HEK293T (cell line): Measurements from ENCODE around the gene BPIFB4.
"Not testable (repeated sequence)": the region's sequence is repeated elsewhere in the genome, so short reads cannot be mapped to it uniquely, and the experiment has no call there.

Experiments
- CTCF ChIA-PET: fragments of 350-600 bp; formaldehyde crosslinking; extraction: SDS; loops from one replicate; lab custom pipeline; 2021; ENCODE audit warnings: antibody characterized with exemption, inconsistent platforms; lab: Yijun Ruan, JAX
- POLR2A ChIA-PET: fragments of 350-600 bp; formaldehyde crosslinking; extraction: SDS; loops from one replicate; lab custom pipeline; 2020; ENCODE audit warnings: antibody characterized with exemption, inconsistent platforms; lab: Yijun Ruan, JAX
- DNase-seq: peaks from one replicate; pipeline ENCODE4 v3.0.0; 2012; ENCODE audit warnings: mixed read lengths; ENCODE audit errors: extremely low spot score
- ARNT ChIP-seq: fragments of 450-650 bp; IDR thresholded peaks from 2 replicates; pipeline ENCODE4 v1.6.1; 2017; ENCODE audit warnings: mild to moderate bottlenecking
- BHLHE40 ChIP-seq: fragments of 450-650 bp; IDR thresholded peaks from 2 replicates; pipeline ENCODE4 v1.6.1; 2016; ENCODE audit warnings: mild to moderate bottlenecking, moderate library complexity, borderline replicate concordance
- CTBP1 ChIP-seq: fragments of 450-650 bp; IDR thresholded peaks from 2 replicates; pipeline ENCODE4 v1.6.1; 2016; ENCODE audit warnings: borderline replicate concordance
- ELF4 ChIP-seq: fragments of 450-650 bp; IDR thresholded peaks from 2 replicates; pipeline ENCODE4 v1.6.1; 2017; ENCODE audit warnings: antibody characterized with exemption
- FOXA1 ChIP-seq: fragments of 450-650 bp; IDR thresholded peaks from 2 replicates; pipeline ENCODE4 v1.6.1; 2016; ENCODE audit warnings: mild to moderate bottlenecking
- FOXK2 ChIP-seq: fragments of 450-650 bp; IDR thresholded peaks from 2 replicates; pipeline ENCODE4 v1.6.1; 2016; ENCODE audit warnings: mild to moderate bottlenecking
- FOXM1 ChIP-seq: fragments of 450-650 bp; IDR thresholded peaks from 2 replicates; pipeline ENCODE4 v1.6.1; 2017; ENCODE audit warnings: mild to moderate bottlenecking, borderline replicate concordance
- HDGF ChIP-seq: fragments of 450-650 bp; IDR thresholded peaks from 2 replicates; pipeline ENCODE4 v1.6.1; 2017; ENCODE audit warnings: antibody characterized with exemption, borderline replicate concordance
- L3MBTL2 ChIP-seq: fragments of 450-650 bp; conservative IDR thresholded peaks from 2 replicates; pipeline ENCODE4 v1.6.1; 2016; ENCODE audit warnings: mild to moderate bottlenecking
- LEF1 ChIP-seq: fragments of 450-650 bp; IDR thresholded peaks from 2 replicates; pipeline ENCODE4 v1.6.1; 2017; ENCODE audit warnings: mild to moderate bottlenecking, borderline replicate concordance
- NFRKB ChIP-seq: fragments of 450-650 bp; IDR thresholded peaks from 2 replicates; pipeline ENCODE4 v1.6.1; 2016; ENCODE audit warnings: mild to moderate bottlenecking, moderate library complexity
- PKNOX1 ChIP-seq: fragments of 450-650 bp; IDR thresholded peaks from 2 replicates; pipeline ENCODE4 v1.6.1; 2016
- SP1 ChIP-seq: fragments of 450-650 bp; IDR thresholded peaks from 2 replicates; pipeline ENCODE4 v1.6.1; 2017
- SUZ12 ChIP-seq: fragments of 450-650 bp; IDR thresholded peaks from 2 replicates; pipeline ENCODE4 v1.6.1; 2016; ENCODE audit warnings: mild to moderate bottlenecking
- TARDBP ChIP-seq: fragments of 450-650 bp; IDR thresholded peaks from 2 replicates; pipeline ENCODE4 v1.6.1; 2016
- ZNF384 ChIP-seq: fragments of 450-650 bp; IDR thresholded peaks from 2 replicates; pipeline ENCODE4 v1.6.1; 2016

BPIFB4 gene

GRCh38 chr20:33091147-33091546 is 11.7 kb downstream of the BPIFB4 start:
- DNase-seq = no peak
- ChIA-PET POLR2A (no interaction called here), CTCF (no interaction called here)
- TF ChIP-seq SUZ12 (no peak), L3MBTL2 (no peak), SP1 (no peak), LEF1 (no peak), FOXM1 (no peak), HDGF (no peak), CTBP1 (no peak), ELF4 (no peak), TARDBP (no peak), ZNF384 (no peak), PKNOX1 (no peak)

GRCh38 chr20:33091693-33092092 is 12.2 kb downstream of the BPIFB4 start:
- no peak for DNase-seq
- ChIA-PET POLR2A (no interaction called here), CTCF (no interaction called here)
- TF ChIP-seq L3MBTL2 = no peak
- TF ChIP-seq CTBP1 = no peak
- no peak for TF ChIP-seq ZNF384
- TF ChIP-seq SUZ12 = no peak
- no peak for TF ChIP-seq ELF4
- no peak for TF ChIP-seq FOXA1
- TF ChIP-seq HDGF = no peak
- no peak for TF ChIP-seq BHLHE40
- no peak for TF ChIP-seq TARDBP
- TF ChIP-seq FOXM1 = no peak
- TF ChIP-seq NFRKB = no peak
- no peak for TF ChIP-seq LEF1
- TF ChIP-seq SP1 = no peak
- no peak for TF ChIP-seq ARNT
- no peak for TF ChIP-seq PKNOX1
- no peak for TF ChIP-seq FOXK2

- CTCF ChIA-PET = interaction anchor here (0.6 kb wide), 1 partner anchor 26 kb away, joined by 4 read pairs; no protein-coding TSS in a partner anchor
- no peak for TF ChIP-seq SP1
- TF ChIP-seq TARDBP = no peak
- TF ChIP-seq FOXA1 = no peak
- no peak for TF ChIP-seq L3MBTL2
- no peak for TF ChIP-seq NFRKB
- no peak for TF ChIP-seq ZNF384
- no peak for TF ChIP-seq ELF4
- no peak for TF ChIP-seq LEF1
- no peak for TF ChIP-seq FOXK2
- TF ChIP-seq BHLHE40 = no peak
- no peak for TF ChIP-seq CTBP1
- no peak for TF ChIP-seq HDGF
- TF ChIP-seq SUZ12 = no peak
- no peak for DNase-seq
- POLR2A ChIA-PET = no interaction called here
Measured at GRCh38 chr20:33092361-33092760, 12.9 kb downstream of the BPIFB4 start.

- no peak for DNase-seq
- ChIA-PET CTCF (no interaction called here), POLR2A (no interaction called here)
- TF ChIP-seq CTBP1 = no peak
- no peak for TF ChIP-seq SUZ12
- no peak for TF ChIP-seq ARNT
- TF ChIP-seq LEF1 = no peak
- TF ChIP-seq NFRKB = no peak
- TF ChIP-seq PKNOX1 = no peak
- no peak for TF ChIP-seq ZNF384
- no peak for TF ChIP-seq FOXK2
- no peak for TF ChIP-seq FOXA1
- TF ChIP-seq L3MBTL2 = no peak
- TF ChIP-seq ELF4 = no peak
Measured at GRCh38 chr20:33093074-33093473, 13.6 kb downstream of the BPIFB4 start.

- POLR2A ChIA-PET = no interaction called here
- DNase-seq = no peak
- TF ChIP-seq FOXM1 (no peak), HDGF (no peak), ELF4 (no peak), CTBP1 (no peak), PKNOX1 (no peak), LEF1 (no peak), FOXA1 (no peak), SP1 (no peak), ARNT (no peak), L3MBTL2 (no peak), FOXK2 (no peak), BHLHE40 (no peak), ZNF384 (no peak)
- CTCF ChIA-PET = no interaction called here
Measured at GRCh38 chr20:33093582-33093981, 14.1 kb downstream of the BPIFB4 start.

GRCh38 chr20:33095249-33095648 is 15.8 kb downstream of the BPIFB4 start:
- no peak for DNase-seq
- CTCF ChIA-PET = no interaction called here
- POLR2A ChIA-PET = no interaction called here
- TF ChIP-seq TARDBP (no peak), ZNF384 (no peak), CTBP1 (no peak), FOXA1 (no peak), BHLHE40 (no peak), ELF4 (no peak), FOXK2 (no peak)

- peak; percentile 82 for DNase-seq
- POLR2A ChIA-PET = not testable (repeated sequence)
- CTCF ChIA-PET = interaction anchor here (0.7 to 1.4 kb wide), 9 partner anchors 9 to 198 kb away, joined by 3 to 6 read pairs (median 4); no protein-coding TSS in a partner anchor
Measured at GRCh38 chr20:33095902-33096584, 16.6 kb downstream of the BPIFB4 start.
